Breast epithelium (tissue), 4 donors: ENCODE measurements around the gene FKBP2. TPM values are rescaled to one million over a fixed set of nuclear protein-coding genes. Genes with fewer than 3 reads are reported as not detected.

ENCODE experiments used
- DNase-seq, 2 donors: peaks; one replicate each; pipeline ENCODE4 v3.0.0-alpha.2; 2019; ENCODE audit warnings: low spot score in 2 of 2
- H3K27ac ChIP-seq, 2 donors: fragments of 200-600 bp; sonication (generic) in 1 of 2; one replicate each; pipeline ENCODE4 v1.5.1; 2016 to 2019; ENCODE audit warnings: mild to moderate bottlenecking in 1 of 2
- H3K27me3 ChIP-seq, 2 donors: fragments of 200-600 bp; sonication (generic) in 1 of 2; one replicate each; pipeline versions ENCODE4 v1.5.1 to v1.6.0; 2017 to 2019; ENCODE audit warnings: control low read depth in 1 of 2, mild to moderate bottlenecking in 1 of 2
- H3K36me3 ChIP-seq: fragments of 200-600 bp; one replicate; pipeline ENCODE4 v1.5.1; 2019
- H3K4me1 ChIP-seq, 2 donors: fragments of 200-600 bp; sonication (generic); one replicate each; pipeline ENCODE4 v1.5.1; 2016 to 2019; ENCODE audit warnings: control low read depth in 1 of 2
- H3K4me3 ChIP-seq, 3 donors: fragments of 200-600 bp; sonication (generic); 1 replicate in 2 of 3; 2 replicates in 1 of 3; pipeline ENCODE4 v1.5.1; 2016 to 2019; ENCODE audit warnings: mild to moderate bottlenecking in 3 of 3, moderate library complexity in 2 of 3
- H3K9me3 ChIP-seq, 2 donors: fragments of 200-600 bp; sonication (generic) in 1 of 2; one replicate each; pipeline ENCODE4 v1.5.1; 2016 to 2019; ENCODE audit warnings: control low read depth in 1 of 2
- POLR2A ChIP-seq: fragments of 450-650 bp; IDR thresholded peaks from one replicate; pipeline ENCODE4 v1.6.1; 2016; ENCODE audit warnings: antibody characterized with exemption, mild to moderate bottlenecking, moderate library complexity
- POLR2AphosphoS5 ChIP-seq, 3 donors: sonication (generic); formaldehyde crosslinking; IDR thresholded peaks; one replicate each; pipeline ENCODE4 v1.6.1; 2017; ENCODE audit warnings: antibody characterized with exemption in 3 of 3
- intact Hi-C: fragments of 100-400 bp; cut with DNase I; formaldehyde crosslinking; loops from one replicate; pipeline ENCODE4 v1.15.1; 2023; ENCODE audit warnings: low total_unique reads
- total RNA-seq, 3 donors: library from RNA; depleted of rRNA; stranded (reverse); fragments of >200 nt; gene quantifications; one replicate each; pipeline ENCODE4 v1.1.0, GENCODE V29; 2016
- TF ChIP-seq, protein P1 (sequence below), 3 donors: fragments of 450-650 bp; IDR thresholded peaks; one replicate each; pipeline ENCODE4 v1.5.1; 2016 to 2017; ENCODE audit warnings: antibody characterized with exemption in 3 of 3, mild to moderate bottlenecking in 3 of 3, moderate library complexity in 3 of 3

FKBP2 gene
- total RNA-seq, 3 donors from 2014 or later, result 51.4 to 77.3 (median 54.6) TPM

GRCh38 chr11:64229090-64229743, 11.7 kb upstream of the FKBP2 start:
- peak overlapping the region; percentile 62 to 94 for H3K27ac ChIP-seq
- TF ChIP-seq, protein P1, sequence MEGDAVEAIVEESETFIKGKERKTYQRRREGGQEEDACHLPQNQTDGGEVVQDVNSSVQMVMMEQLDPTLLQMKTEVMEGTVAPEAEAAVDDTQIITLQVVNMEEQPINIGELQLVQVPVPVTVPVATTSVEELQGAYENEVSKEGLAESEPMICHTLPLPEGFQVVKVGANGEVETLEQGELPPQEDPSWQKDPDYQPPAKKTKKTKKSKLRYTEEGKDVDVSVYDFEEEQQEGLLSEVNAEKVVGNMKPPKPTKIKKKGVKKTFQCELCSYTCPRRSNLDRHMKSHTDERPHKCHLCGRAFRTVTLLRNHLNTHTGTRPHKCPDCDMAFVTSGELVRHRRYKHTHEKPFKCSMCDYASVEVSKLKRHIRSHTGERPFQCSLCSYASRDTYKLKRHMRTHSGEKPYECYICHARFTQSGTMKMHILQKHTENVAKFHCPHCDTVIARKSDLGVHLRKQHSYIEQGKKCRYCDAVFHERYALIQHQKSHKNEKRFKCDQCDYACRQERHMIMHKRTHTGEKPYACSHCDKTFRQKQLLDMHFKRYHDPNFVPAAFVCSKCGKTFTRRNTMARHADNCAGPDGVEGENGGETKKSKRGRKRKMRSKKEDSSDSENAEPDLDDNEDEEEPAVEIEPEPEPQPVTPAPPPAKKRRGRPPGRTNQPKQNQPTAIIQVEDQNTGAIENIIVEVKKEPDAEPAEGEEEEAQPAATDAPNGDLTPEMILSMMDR (IDR thresholded peaks at IDR 0.05), result no peak
- no peak for TF ChIP-seq POLR2AphosphoS5 (IDR thresholded peaks at IDR 0.05)
- TF ChIP-seq POLR2A, result no peak
- H3K4me3 ChIP-seq, result peak overlapping the region in 2 of 3 donors; percentile 77 to 79
- H3K9me3 ChIP-seq, result no peaks in the 10 kb centered on the region
- H3K27me3 ChIP-seq, result no peaks in the 10 kb centered on the region
- H3K4me1 ChIP-seq, result peaks cover 4 to 12% of the 10 kb centered on the region in 2 donors
- intact Hi-C loops, result no loop called here
- H3K36me3 ChIP-seq, result no peaks in the 10 kb centered on the region
- no peak for DNase-seq

- Histone ChIP-seq H3K4me3 (peak overlapping the region; percentile 65 to 79 (median 77)), H3K27me3 (no peaks in the 10 kb centered on the region), H3K36me3 (no peaks in the 10 kb centered on the region), H3K9me3 (no peaks in the 10 kb centered on the region), H3K4me1 (peaks cover 4 to 12% of the 10 kb centered on the region in 2 donors), H3K27ac (peak overlapping the region; percentile 94)
- intact Hi-C loops, result no loop called here
- TF ChIP-seq, protein P1 (IDR thresholded peaks at IDR 0.05), result no peak
- no peak for TF ChIP-seq POLR2AphosphoS5 (IDR thresholded peaks at IDR 0.05)
- no peak for DNase-seq
These were observed 11.1 kb upstream of the FKBP2 start for GRCh38 chr11:64229744-64230170.

DNA sequence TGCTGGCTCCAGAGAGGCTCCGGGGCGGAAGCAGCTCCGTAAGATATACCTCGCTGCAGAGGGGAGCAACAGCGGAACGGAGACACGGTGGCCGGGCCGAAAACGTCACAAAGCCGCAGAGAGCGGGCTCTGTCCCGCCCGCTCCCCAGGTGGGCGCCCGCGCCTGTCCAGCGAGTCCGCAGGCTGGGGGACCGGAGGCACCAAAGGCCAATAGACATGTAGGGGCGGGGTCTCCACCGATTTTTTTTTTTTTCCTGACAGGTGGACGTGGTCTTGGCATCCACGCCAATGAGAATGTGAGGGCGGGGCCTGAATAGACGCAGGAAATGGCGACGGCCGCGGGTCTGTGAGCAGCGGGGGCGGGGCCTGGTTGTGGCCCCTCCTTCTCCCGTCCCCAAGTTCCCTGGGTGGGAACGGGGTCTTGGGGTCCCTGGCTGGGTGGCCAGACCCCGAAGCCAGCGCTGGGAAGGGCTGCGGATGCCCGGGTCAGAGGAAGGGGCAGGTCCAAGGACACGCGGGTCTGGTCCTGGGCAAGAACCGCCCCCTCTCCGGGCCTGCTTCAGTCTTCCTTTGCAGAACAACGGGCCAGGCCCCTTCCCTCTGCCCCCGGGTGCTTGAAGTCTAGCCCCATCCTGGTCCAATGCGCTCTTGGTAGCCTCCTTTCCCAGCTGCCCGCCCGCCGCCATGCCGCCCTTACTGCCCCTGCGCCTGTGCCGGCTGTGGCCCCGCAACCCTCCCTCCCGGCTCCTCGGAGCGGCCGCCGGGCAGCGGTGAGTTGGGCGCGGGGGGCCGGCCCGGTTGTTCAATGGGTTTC, 10.5 kb upstream of the FKBP2 start, which contains the start of gene DNAJC4:
Gene DNAJC4, plus strand, starts transcription at position 378 of the 814 bp plus-strand sequence. Its CDS starts 307 bp downstream, at position 685.
- Histone ChIP-seq H3K4me3 (peak within 1 kb of the TSS; percentile 65 to 79 (median 77)), H3K36me3 (no peaks in the 10 kb centered on the region), H3K4me1 (peaks cover 9 to 12% of the 10 kb centered on the region in 2 donors), H3K9me3 (no peaks in the 10 kb centered on the region), H3K27me3 (no peaks in the 10 kb centered on the region), H3K27ac (peak within 1 kb of the TSS; percentile 94)
- intact Hi-C loops, result no loop called here
- peak; percentile 90 to 91 for DNase-seq
- TF ChIP-seq POLR2A (no peak), POLR2AphosphoS5 (IDR thresholded peaks at IDR 0.05) (peak in 2 of 3 donors; percentile 10 to 18)

- Histone ChIP-seq H3K36me3 (no peaks in the 10 kb centered on the region), H3K4me3 (peak overlapping the region; percentile 65 to 79 (median 77)), H3K4me1 (peaks cover 12 to 15% of the 10 kb centered on the region in 2 donors), H3K27me3 (no peaks in the 10 kb centered on the region), H3K9me3 (no peaks in the 10 kb centered on the region), H3K27ac (peak overlapping the region; percentile 94)
- TF ChIP-seq POLR2A, result no peak
- TF ChIP-seq POLR2AphosphoS5 (IDR thresholded peaks at IDR 0.05), result no peak
- TF ChIP-seq, protein P1 (IDR thresholded peaks at IDR 0.05), result no peak
- intact Hi-C loops, result no loop called here
- DNase-seq, result no peak
These were observed 9.9 kb upstream of the FKBP2 start for GRCh38 chr11:64230985-64231365.

- Histone ChIP-seq H3K4me1 (peaks cover 12 to 16% of the 10 kb centered on the region in 2 donors), H3K27me3 (no peaks in the 10 kb centered on the region), H3K9me3 (no peaks in the 10 kb centered on the region), H3K27ac (no peak overlapping the region), H3K36me3 (no peaks in the 10 kb centered on the region), H3K4me3 (no peak overlapping the region)
- no peak for DNase-seq
- TF ChIP-seq POLR2A (no peak), POLR2AphosphoS5 (IDR thresholded peaks at IDR 0.05) (no peak)
- TF ChIP-seq, protein P1 (IDR thresholded peaks at IDR 0.05), result no peak
- intact Hi-C loops, result no loop called here
These were observed 9.3 kb upstream of the FKBP2 start for GRCh38 chr11:64231546-64231945.
